ENCODE data around the gene ANKRD1.

- no peak for TF ChIP-seq CTCF (IDR thresholded peaks at IDR 0.05)
- TF ChIP-seq REST (IDR thresholded peaks at IDR 0.05; ENCODE audit: insufficient read depth in 1 of 2, low read depth in 2 of 2, low read length in 1 of 2), result no peak
Measured at GRCh38 chr10:90889636-90890035, 31.3 kb downstream of the ANKRD1 start.

Data from Panc1 (cell line).